Measurements from ENCODE around the gene GRM8.

The GRM8 gene

GRCh38 chr7:126411032-126411820 is 841.5 kb downstream of the GRM8 start:
- no peak for DNase-seq

DNA sequence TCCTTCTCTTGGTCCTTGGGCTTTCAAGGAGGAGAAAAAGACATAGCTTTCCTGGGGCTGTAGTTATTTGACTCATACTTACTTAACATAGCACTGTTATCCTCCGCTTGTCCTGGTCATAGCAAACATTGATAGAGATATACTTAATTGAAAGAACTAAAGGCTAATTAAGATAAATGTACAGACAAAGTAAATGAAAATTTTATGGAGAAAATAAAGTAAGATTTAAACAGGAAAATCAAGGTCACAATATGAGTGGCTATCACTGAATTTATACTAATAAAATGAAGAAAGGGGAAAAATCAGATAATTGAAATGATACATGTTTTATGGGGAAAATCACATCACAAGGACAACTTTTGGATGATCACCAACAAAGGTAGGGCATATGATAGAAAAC is 849.7 kb downstream of the GRM8 start:
- DNase-seq, result no peak

GRCh38 chr7:126401918-126402317 is 850.8 kb downstream of the GRM8 start:
- no peak for DNase-seq

DNA sequence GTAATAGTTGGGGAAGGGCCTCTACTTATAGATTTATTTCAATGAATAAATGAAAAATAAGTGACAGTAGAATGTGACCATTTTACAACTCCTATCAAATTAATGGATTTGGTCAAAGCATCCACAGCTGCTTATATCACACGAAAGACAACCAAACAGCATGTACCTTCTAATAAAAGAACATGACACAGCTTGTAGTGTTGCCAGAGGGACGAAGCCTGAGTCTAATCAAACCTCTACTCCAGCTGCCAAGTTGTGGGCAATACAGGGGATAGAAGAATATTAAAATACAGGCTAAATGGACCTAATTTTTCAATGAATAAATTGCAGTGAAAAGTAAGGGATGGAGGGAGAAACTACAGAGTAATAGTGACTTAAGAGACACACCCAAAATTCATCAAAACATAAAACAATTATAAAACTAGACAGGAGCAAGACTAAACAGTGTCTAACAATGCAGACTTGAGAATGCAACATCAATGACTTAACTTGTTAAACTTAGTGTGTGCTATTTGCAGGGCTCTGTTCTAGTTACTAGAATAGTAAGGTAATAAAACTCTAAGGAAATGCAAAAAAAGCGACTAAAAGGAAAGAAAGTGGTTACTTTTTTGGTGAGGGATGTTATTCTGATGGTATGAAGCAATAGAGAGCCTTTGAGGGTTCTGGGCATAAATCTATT is 853.8 kb downstream of the GRM8 start:
- DNase-seq, result no peak

DNA sequence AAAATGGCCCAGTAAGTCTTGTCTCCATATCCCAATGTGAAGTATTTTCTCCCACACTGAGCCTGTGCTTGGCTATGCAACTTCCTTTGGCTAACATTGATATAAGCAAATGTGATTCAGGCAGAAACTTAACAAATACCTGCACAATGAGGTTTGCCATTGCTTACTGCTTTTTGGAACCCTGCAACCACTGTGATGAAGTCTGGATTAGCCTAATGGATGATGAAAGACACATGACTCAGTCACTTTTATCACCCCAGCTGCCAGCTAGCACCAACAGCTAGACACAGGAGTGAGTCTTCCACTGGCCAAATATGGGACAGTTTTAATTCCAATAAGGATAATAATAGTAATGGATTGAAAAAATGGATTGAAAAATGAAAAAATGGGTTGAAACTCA is 854.5 kb downstream of the GRM8 start:
- no peak for DNase-seq

DNA sequence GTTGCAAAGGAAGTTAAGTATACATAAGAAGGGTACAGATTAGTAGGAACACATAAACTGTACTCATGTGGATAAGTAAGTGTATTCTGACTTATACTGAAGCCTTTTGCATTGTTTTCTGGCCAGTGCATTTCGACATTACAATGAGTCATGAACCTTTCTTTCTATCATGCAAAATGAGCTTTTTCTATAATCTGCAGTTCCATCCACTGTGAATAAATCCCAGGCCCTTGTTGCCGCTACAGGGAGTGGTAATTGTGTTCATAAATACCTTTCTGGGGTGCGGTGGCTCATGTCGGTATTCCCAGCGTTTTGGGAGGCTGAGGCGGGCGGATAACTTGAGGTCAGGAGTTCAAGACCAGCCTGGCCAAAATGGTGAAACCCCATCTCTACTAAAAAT is 858.3 kb downstream of the GRM8 start:
- DNase-seq, result no peak
